Skeletal muscle cell (primary cell): ENCODE data around the gene HSPA4.
A peak's percentile ranks its signal among the peaks of the same experiment; 100 is the strongest.
"Not testable (repeated sequence)": the region's sequence is repeated elsewhere in the genome, so short reads cannot be mapped to it uniquely, and the experiment has no call there.

Experiments used
- DNase-seq: peaks from one replicate; pipeline ENCODE4 v3.0.0-alpha.2; 2010; ENCODE audit warnings: low read depth
- H3K4me3 ChIP-seq: 2 replicates; pipeline ENCODE4 v1.5.1; 2011; ENCODE audit warnings: low read depth, mild to moderate bottlenecking, control low read depth, low read length, moderate library complexity

Gene HSPA4

GRCh38 chr5:133083901-133084300 lies 32.1 kb downstream of the HSPA4 start:
- no peak for DNase-seq
- H3K4me3 ChIP-seq: no peak overlapping the region

- not testable (repeated sequence) for DNase-seq, H3K4me3 ChIP-seq
Measured at GRCh38 chr5:133085171-133085570, 33.4 kb downstream of the HSPA4 start.

- DNase-seq: peak; percentile 12
- H3K4me3 ChIP-seq: no peak overlapping the region
Measured at GRCh38 chr5:133086366-133086875, 34.6 kb downstream of the HSPA4 start.

GRCh38 chr5:133088064-133088463 lies 36.3 kb downstream of the HSPA4 start:
- no peak overlapping the region for H3K4me3 ChIP-seq
- no peak for DNase-seq

GRCh38 chr5:133091034-133091433 lies 39.2 kb downstream of the HSPA4 start:
- H3K4me3 ChIP-seq: no peak overlapping the region

GRCh38 chr5:133106343-133106742 lies 54.5 kb downstream of the HSPA4 start:
- no peak for DNase-seq

More at GRCh38 chr5:133091034-133091433, 39.2 kb downstream of the HSPA4 start:
- DNase-seq: no peak

GRCh38 chr5:133106761-133107572 lies 55.2 kb downstream of the HSPA4 start:
- no peak overlapping the region for H3K4me3 ChIP-seq
- DNase-seq: no peak

More at GRCh38 chr5:133106343-133106742, 54.5 kb downstream of the HSPA4 start:
- H3K4me3 ChIP-seq: no peak overlapping the region

GRCh38 chr5:133108481-133108921 lies 56.7 kb downstream of the HSPA4 start:
- no peak for DNase-seq
- H3K4me3 ChIP-seq: no peak overlapping the region

- no peak for DNase-seq
- H3K4me3 ChIP-seq: no peak overlapping the region
Measured at GRCh38 chr5:133109655-133110483, 58.1 kb downstream of the HSPA4 start.

- no peak for DNase-seq
Measured at GRCh38 chr5:133110709-133111108, 58.9 kb downstream of the HSPA4 start.

GRCh38 chr5:133111299-133111698 lies 59.5 kb downstream of the HSPA4 start:
- peak; percentile 42 for DNase-seq
- H3K4me3 ChIP-seq: no peak overlapping the region

More at GRCh38 chr5:133110709-133111108, 58.9 kb downstream of the HSPA4 start:
- H3K4me3 ChIP-seq: no peak overlapping the region

- no peak for DNase-seq
- no peak overlapping the region for H3K4me3 ChIP-seq
Measured at GRCh38 chr5:133112026-133112660, 60.3 kb downstream of the HSPA4 start.

GRCh38 chr5:133113331-133114061 lies 61.7 kb downstream of the HSPA4 start:
- H3K4me3 ChIP-seq: no peak overlapping the region
- DNase-seq: peak; percentile 38

GRCh38 chr5:133114166-133114932 lies 62.5 kb downstream of the HSPA4 start:
- DNase-seq: no peak
- H3K4me3 ChIP-seq: no peak overlapping the region

GRCh38 chr5:133114933-133115310 lies 63.1 kb downstream of the HSPA4 start:
- H3K4me3 ChIP-seq: no peak overlapping the region
- no peak for DNase-seq

- no peak overlapping the region for H3K4me3 ChIP-seq
- DNase-seq: no peak
Measured at GRCh38 chr5:133116601-133117000, 64.8 kb downstream of the HSPA4 start.

GRCh38 chr5:133117166-133117911 lies 65.5 kb downstream of the HSPA4 start:
- no peak for DNase-seq
- no peak overlapping the region for H3K4me3 ChIP-seq
